Choroid plexus epithelial cell (primary cell): ENCODE data around the gene OPCML.

ENCODE experiments used
- DNase-seq: peaks from one replicate; pipeline ENCODE4 v3.0.0-alpha.2; 2010; ENCODE audit warnings: low read depth
- H3K4me3 ChIP-seq: 2 replicates; pipeline ENCODE4 v1.5.1; 2011; ENCODE audit warnings: low read depth, mild to moderate bottlenecking, control low read depth, low read length, moderate library complexity
- CTCF ChIP-seq: conservative IDR thresholded peaks from 2 replicates; pipeline ENCODE4 v1.5.1; 2011; ENCODE audit warnings: low read depth, mild to moderate bottlenecking, control low read depth, inconsistent platforms, low read length, moderate library complexity

The OPCML gene

GRCh38 chr11:132948252-132948651 is 584.0 kb downstream of the OPCML start:
- TF ChIP-seq CTCF, result no peak
- DNase-seq, result no peak

GRCh38 chr11:132944569-132944944 is 587.7 kb downstream of the OPCML start:
- no peak for TF ChIP-seq CTCF
- H3K4me3 ChIP-seq, result no peak overlapping the region
- no peak for DNase-seq

More at GRCh38 chr11:132948252-132948651, 584.0 kb downstream of the OPCML start:
- no peak overlapping the region for H3K4me3 ChIP-seq

GRCh38 chr11:132943706-132944568 is 588.4 kb downstream of the OPCML start:
- no peak for DNase-seq
- peak overlapping the region; percentile 29 for H3K4me3 ChIP-seq
- TF ChIP-seq CTCF, result no peak

- peak overlapping the region; percentile 29 for H3K4me3 ChIP-seq
- no peak for TF ChIP-seq CTCF
- peak; percentile 7 for DNase-seq
Measured at GRCh38 chr11:132943357-132943705, 589.0 kb downstream of the OPCML start.

GRCh38 chr11:132942611-132943356 is 589.5 kb downstream of the OPCML start:
- DNase-seq, result no peak
- no peak for TF ChIP-seq CTCF
- H3K4me3 ChIP-seq, result no peak overlapping the region

- TF ChIP-seq CTCF, result no peak
- DNase-seq, result no peak
Measured at GRCh38 chr11:132941761-132942160, 590.5 kb downstream of the OPCML start.

More at GRCh38 chr11:132941761-132942160, 590.5 kb downstream of the OPCML start:
- H3K4me3 ChIP-seq, result no peak overlapping the region
